Stomach (tissue), 9 donors: ENCODE results near the gene GPR148. TPM values are rescaled to one million over a fixed set of nuclear protein-coding genes. Genes with fewer than 3 reads are reported as not detected.
A peak's percentile ranks its signal among the peaks of the same experiment; 100 is the strongest.

Experiments
- DNase-seq, 2 donors: peaks; one replicate each; pipeline versions ENCODE4 v3.0.0 to v3.0.0-alpha.2; 2013 to 2019
- H3K27ac ChIP-seq, 5 donors: fragments of 200-600 bp in 4 of 5; sonication (generic) in 4 of 5; one replicate each; pipeline ENCODE4 v1.5.1; 2013 to 2019; ENCODE audit warnings: mild to moderate bottlenecking in 1 of 5, moderate library complexity in 1 of 5
- H3K27me3 ChIP-seq, 3 donors: fragments of 200-600 bp; sonication (generic); one replicate each; pipeline ENCODE4 v1.5.1; 2017 to 2019; ENCODE audit warnings: mixed run types in 1 of 3
- H3K36me3 ChIP-seq, 4 donors: fragments of 200-600 bp; sonication (generic); 1 replicate in 3 of 4; 2 replicates in 1 of 4; pipeline ENCODE4 v1.5.1; 2016 to 2019
- H3K4me1 ChIP-seq, 4 donors: fragments of 200-600 bp; sonication (generic); one replicate each; pipeline ENCODE4 v1.5.1; 2016 to 2019
- H3K4me3 ChIP-seq, 4 donors: fragments of 200-600 bp; sonication (generic) in 3 of 4; one replicate each; pipeline ENCODE4 v1.5.1; 2016 to 2019; ENCODE audit warnings: mild to moderate bottlenecking in 1 of 4
- H3K9me3 ChIP-seq, 4 donors: fragments of 200-600 bp; sonication (generic); one replicate each; pipeline ENCODE4 v1.5.1; 2016 to 2019
- EP300 ChIP-seq: sonication (generic); formaldehyde crosslinking; IDR thresholded peaks from one replicate; pipeline ENCODE4 v1.6.1; 2017; ENCODE audit warnings: antibody characterized with exemption
- POLR2A ChIP-seq, 4 donors: fragments of 450-650 bp; IDR thresholded peaks; one replicate each; pipeline ENCODE4 v1.6.1; 2016; ENCODE audit warnings: antibody characterized with exemption in 4 of 4, control low read depth in 2 of 4, mild to moderate bottlenecking in 1 of 4, moderate library complexity in 1 of 4
- POLR2AphosphoS5 ChIP-seq, 3 donors: sonication (generic); formaldehyde crosslinking; IDR thresholded peaks; one replicate each; pipeline ENCODE4 v1.6.1; 2016; ENCODE audit warnings: antibody characterized with exemption in 3 of 3
- WGBS, 5 donors: extraction: QIAGEN DNeasy Blood & Tissue Kit in 3 of 5; methylation state at CpG; one replicate each; pipeline versions ENCODE4 v1.1.5 to v1.1.7; 2013 to 2018; 5-methylcytosine and 5-hydroxymethylcytosine counted together
- intact Hi-C: fragments of 100-400 bp; cut with DNase I; formaldehyde crosslinking; loops from one replicate; pipeline ENCODE4 v1.15.1; 2023; ENCODE audit warnings: low total_unique reads
- polyA plus RNA-seq, 3 donors: library from polyadenylated mRNA; stranded (reverse); fragments of 200-250 nt; gene quantifications; one replicate each; pipeline ENCODE4 v1.2.3, GENCODE V29; 2013
- total RNA-seq, 5 donors: library from RNA; depleted of rRNA; stranded (reverse); fragments of >200 nt; gene quantifications; one replicate each; pipeline versions ENCODE4 v1.1.0 to v1.2.3, GENCODE V29; 2014 to 2016
- TF ChIP-seq, protein P1 (sequence below), 7 experiments: fragments of 450-650 bp in 4 of 7; fragments of 200-600 bp in 3 of 7; sonication (generic) in 3 of 7; IDR thresholded peaks; one replicate each; pipeline ENCODE4 v1.5.1; 2016 to 2019; ENCODE audit warnings: antibody characterized with exemption in 7 of 7, control low read depth in 2 of 7, mild to moderate bottlenecking in 1 of 7
- donor health status: healthy with polysubstance abuse.
- donor health status: Bipolar disorder and iron deficiency.
- donor health status: healthy.

The GPR148 gene
- total and polyA plus RNA-seq, 8 donors: 4.1 TPM; not detected in 7

DNA sequence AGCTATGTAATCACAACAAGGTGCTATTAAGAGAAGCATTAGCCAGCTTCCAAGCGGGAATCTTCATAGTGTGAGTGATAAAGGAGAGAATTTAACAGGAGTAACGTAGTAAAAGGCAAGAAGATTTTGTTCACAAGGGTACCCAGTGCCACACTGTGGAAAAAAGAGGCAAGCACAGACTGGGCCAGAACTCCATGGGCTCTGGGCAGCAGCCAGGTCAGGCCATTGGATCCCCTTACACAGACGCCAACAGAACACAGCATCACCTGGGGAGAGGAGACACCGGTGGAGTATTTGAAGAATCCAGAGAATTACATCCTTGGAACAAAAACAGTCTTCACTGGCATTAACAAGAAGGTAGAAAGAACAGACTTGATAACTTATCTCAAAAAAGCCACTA lies 47.7 kb downstream of the GPR148 start:
- WGBS, 5 donors: 39 to 44% (median 40%) methylated on average over 4 of the region's 4 CpGs
- Histone ChIP-seq H3K4me3 (no peak overlapping the region), H3K9me3 (no peaks in the 10 kb centered on the region), H3K27ac (no peak overlapping the region), H3K4me1 (no peaks in the 10 kb centered on the region), H3K27me3 (peaks cover 0 to 10% (median 2%) of the 10 kb centered on the region in 3 donors), H3K36me3 (no peaks in the 10 kb centered on the region)
- TF ChIP-seq EP300 (no peak), POLR2A (IDR thresholded peaks at IDR 0.05) (no peak), POLR2AphosphoS5 (IDR thresholded peaks at IDR 0.05) (no peak)
- TF ChIP-seq, protein P1, sequence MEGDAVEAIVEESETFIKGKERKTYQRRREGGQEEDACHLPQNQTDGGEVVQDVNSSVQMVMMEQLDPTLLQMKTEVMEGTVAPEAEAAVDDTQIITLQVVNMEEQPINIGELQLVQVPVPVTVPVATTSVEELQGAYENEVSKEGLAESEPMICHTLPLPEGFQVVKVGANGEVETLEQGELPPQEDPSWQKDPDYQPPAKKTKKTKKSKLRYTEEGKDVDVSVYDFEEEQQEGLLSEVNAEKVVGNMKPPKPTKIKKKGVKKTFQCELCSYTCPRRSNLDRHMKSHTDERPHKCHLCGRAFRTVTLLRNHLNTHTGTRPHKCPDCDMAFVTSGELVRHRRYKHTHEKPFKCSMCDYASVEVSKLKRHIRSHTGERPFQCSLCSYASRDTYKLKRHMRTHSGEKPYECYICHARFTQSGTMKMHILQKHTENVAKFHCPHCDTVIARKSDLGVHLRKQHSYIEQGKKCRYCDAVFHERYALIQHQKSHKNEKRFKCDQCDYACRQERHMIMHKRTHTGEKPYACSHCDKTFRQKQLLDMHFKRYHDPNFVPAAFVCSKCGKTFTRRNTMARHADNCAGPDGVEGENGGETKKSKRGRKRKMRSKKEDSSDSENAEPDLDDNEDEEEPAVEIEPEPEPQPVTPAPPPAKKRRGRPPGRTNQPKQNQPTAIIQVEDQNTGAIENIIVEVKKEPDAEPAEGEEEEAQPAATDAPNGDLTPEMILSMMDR (IDR thresholded peaks at IDR 0.05): no peak
- intact Hi-C loops: no loop called here
- peak in 1 of 2 donors; percentile 22 for DNase-seq

DNA sequence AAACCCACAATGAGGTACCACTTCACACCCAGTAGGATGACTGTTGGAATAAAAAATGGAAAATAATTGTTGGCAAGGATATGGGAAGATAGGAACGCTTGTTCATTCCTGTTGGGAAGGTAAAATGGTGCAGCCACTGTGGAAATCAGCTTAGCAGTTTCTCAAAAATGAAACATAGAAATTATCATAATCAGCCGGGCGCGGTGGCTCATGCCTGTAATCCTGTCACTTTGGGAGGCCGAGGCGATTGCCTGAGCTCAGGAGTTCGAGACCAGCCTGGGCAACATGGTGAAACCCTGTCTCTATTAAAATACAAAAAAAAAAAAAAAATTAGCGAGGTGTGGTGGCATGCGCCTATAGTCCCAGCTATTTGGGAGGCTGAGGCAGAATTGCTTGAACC lies 49.9 kb downstream of the GPR148 start:
- H3K27me3 ChIP-seq: peaks cover 0 to 11% (median 2%) of the 10 kb centered on the region in 3 donors
- no peak for DNase-seq
- H3K4me1 ChIP-seq: no peaks in the 10 kb centered on the region
- H3K36me3 ChIP-seq: no peaks in the 10 kb centered on the region
- TF ChIP-seq POLR2AphosphoS5 (IDR thresholded peaks at IDR 0.05) (no peak), POLR2A (IDR thresholded peaks at IDR 0.05) (no peak), EP300 (no peak)
- TF ChIP-seq, protein P1 (IDR thresholded peaks at IDR 0.05): no peak
- no peaks in the 10 kb centered on the region for H3K9me3 ChIP-seq
- intact Hi-C loops: no loop called here
- WGBS, 5 donors: 80 to 95% (median 90%) methylated on average over 9 of the region's 9 CpGs
- no peak overlapping the region for H3K27ac ChIP-seq
- no peak overlapping the region for H3K4me3 ChIP-seq

Other genes starting within 250 kb of the GPR148 start
- gene POTEI, start 219.7 kb upstream of the GPR148 start, total RNA-seq: 10 to 100 TPM in 1 of 5 donors, 1 to 10 TPM in 1, under 1 TPM in 2, not detected in 1; 0.55 to 22.3 (median 0.87) TPM
- gene POTEI, start 219.7 kb upstream of the GPR148 start, polyA plus RNA-seq: under 1 TPM in 1 of 3 donors, not detected in 2; 0.06 TPM
- gene CFC1B, start 207.8 kb upstream of the GPR148 start, total RNA-seq: 1 to 10 TPM in 1 of 5 donors, not detected in 4; 1.3 TPM
- gene CFC1B, start 207.8 kb upstream of the GPR148 start, polyA plus RNA-seq: under 1 TPM in 1 of 3 donors, not detected in 2; 0.13 TPM
- gene CFC1, start 129.5 kb upstream of the GPR148 start, total RNA-seq: 1 to 10 TPM in 2 of 5 donors, not detected in 3; 5.7 to 7.8 TPM
- gene CFC1, start 129.5 kb upstream of the GPR148 start, polyA plus RNA-seq: 10 to 100 TPM in 2 of 3 donors, 1 to 10 TPM in 1; 8.6 to 11.9 (median 10.9) TPM
- gene POTEJ, start 117.6 kb upstream of the GPR148 start, total RNA-seq: 1 to 10 TPM in 1 of 5 donors, under 1 TPM in 2, not detected in 2; 0.87 to 4.9 (median 0.92) TPM
- not detected for gene POTEJ, start 117.6 kb upstream of the GPR148 start, polyA plus RNA-seq
- under 1 TPM in 3 of 5 donors, not detected in 2; 0.45 to 0.58 (median 0.55) TPM for gene AMER3, start 26.5 kb downstream of the GPR148 start, total RNA-seq
- gene AMER3, start 26.5 kb downstream of the GPR148 start, polyA plus RNA-seq: under 1 TPM; 0.08 to 0.61 (median 0.37) TPM
- gene ARHGEF4, start 107.8 kb downstream of the GPR148 start, total RNA-seq: 10 to 100 TPM in 3 of 5 donors, 1 to 10 TPM in 1, not detected in 1; 7.7 to 19.0 (median 12.6) TPM
- 10 to 100 TPM in 1 of 3 donors, 1 to 10 TPM in 2; 1.4 to 32.3 (median 1.8) TPM for gene ARHGEF4, start 107.8 kb downstream of the GPR148 start, polyA plus RNA-seq